OCI-LY7 (cell line): ENCODE data around the gene TEX13A.

Experiments used
- CTCF ChIP-seq: fragments of 200-600 bp; sonication (generic); conservative IDR thresholded peaks from 2 replicates; pipeline ENCODE4 v1.5.1; 2014; ENCODE audit warnings: mild to moderate bottlenecking, antibody characterized with exemption, low read length, moderate library complexity, mixed read lengths
- EZH2phosphoT487 ChIP-seq: fragments of 200-600 bp; sonication (generic); IDR thresholded peaks from 2 replicates; pipeline ENCODE4 v1.6.1; 2018; ENCODE audit warnings: low read depth, borderline replicate concordance, mild to moderate bottlenecking, mixed run types, antibody characterized with exemption, low read length, moderate library complexity, mixed read lengths

- TF ChIP-seq EZH2phosphoT487 (no peak), CTCF (no peak)
Measured at GRCh38 chrX:105229146-105229545, 8.7 kb upstream of the TEX13A start.
